Pancreas (tissue), 10 donors: ENCODE measurements around the gene SETD4. TPM values are rescaled to one million over a fixed set of nuclear protein-coding genes. Genes with fewer than 3 reads are reported as not detected.

Experiments
- ATAC-seq, 4 donors: fragments of 200-7000 bp; cut with Tn5 transposase; one replicate each; pipeline versions ENCODE4 v1.8.0 to v1.9.1; 2020; ENCODE audit warnings: mild to moderate bottlenecking in 4 of 4, moderate library complexity in 4 of 4
- DNase-seq, 6 donors: peaks; one replicate each; pipeline ENCODE4 v3.0.0-alpha.2; 2020
- FAIRE-seq: peaks from 2 replicates; lab custom pipeline; 2012; peaks lifted over from hg19 to GRCh38; lab: Jason Lieb, UNC
- H3K27ac ChIP-seq, 4 donors: fragments of 200-600 bp; sonication (generic); 1 replicate in 3 of 4; 2 replicates in 1 of 4; pipeline versions ENCODE4 v1.5.0 to v1.8.0; 2020
- H3K27me3 ChIP-seq, 4 donors: fragments of 200-600 bp; one replicate each; pipeline ENCODE4 v1.8.0; 2021
- H3K36me3 ChIP-seq, 3 donors: fragments of 200-600 bp; sonication (generic) in 1 of 3; one replicate each; pipeline versions ENCODE4 v1.5.0 to v1.8.0; 2020 to 2021
- H3K4me1 ChIP-seq, 3 donors: fragments of 200-600 bp; one replicate each; pipeline ENCODE4 v1.8.0; 2021
- H3K4me3 ChIP-seq, 4 donors: fragments of 200-600 bp; sonication (generic) in 2 of 4; one replicate each; pipeline versions ENCODE4 v1.5.0 to v1.8.0; 2020 to 2021
- H3K9me3 ChIP-seq, 4 donors: fragments of 200-600 bp; one replicate each; pipeline ENCODE4 v1.8.0; 2021
- WGBS, 2 donors: extraction: QIAGEN DNeasy Blood & Tissue Kit; methylation state at CpG; one replicate each; pipeline ENCODE4 v1.1.7; 2013; 5-methylcytosine and 5-hydroxymethylcytosine counted together
- intact Hi-C, 3 donors: fragments of 100-400 bp; cut with DNase I; formaldehyde crosslinking; loops; one replicate each; pipeline versions ENCODE4 v1.11.1 to v1.14.2; 2022
- polyA plus RNA-seq, 2 donors: library from polyadenylated mRNA; stranded (reverse); fragments of 200-250 nt; gene quantifications; one replicate each; pipeline ENCODE4 v1.2.3, GENCODE V29; 2013
- total RNA-seq, 6 donors: library from RNA; stranded (reverse); fragmentation: NEBNext Ultra II Directional in 4 of 6; extraction: Animal tissue kit (Norgen Biotek cat#: 25700) in 4 of 6; gene quantifications; one replicate each; pipeline versions ENCODE4 v1.2.1 to v1.2.4, GENCODE V29; 2021 to 2023
- TF ChIP-seq, protein P1 (sequence below), 4 donors: fragments of 200-600 bp; sonication (generic) in 3 of 4; IDR thresholded peaks; one replicate each; pipeline versions ENCODE4 v1.5.0 to v1.8.0; 2021; ENCODE audit warnings: antibody characterized with exemption in 4 of 4
- donor health status: healthy with polysubstance abuse.
- donor health status: DM: no; HTN: no; CAD: no; lungs with moderate emphysema.
- donor health status: DM: no; HTN: no; CAD: no.
- donor health status: control.
- donor health status: control.
- donor health status: Bipolar disorder and iron deficiency.
- donor health status: DM: yes; HTN: yes; CAD: no.
- donor health status: DM: no; HTN: no; CAD: no.
- donor health status: DM: no; HTN: no; CAD: no.
- donor health status: DM: yes; HTN: yes; CAD: no.

SETD4 gene
- total and polyA plus RNA-seq, 8 donors, result 5.7 to 16.8 (median 8.7) TPM

GRCh38 chr21:36022427-36023091 is 37.8 kb downstream of the SETD4 start:
- Histone ChIP-seq H3K36me3 (no peaks in the 10 kb centered on the region), H3K9me3 (no peaks in the 10 kb centered on the region), H3K4me1 (no peaks in the 10 kb centered on the region), H3K27ac (no peak overlapping the region), H3K4me3 (no peak overlapping the region), H3K27me3 (no peaks in the 10 kb centered on the region)
- FAIRE-seq (no peak), ATAC-seq (no peak), DNase-seq (no peak)
- intact Hi-C loops, result no loop called here
- TF ChIP-seq, protein P1, sequence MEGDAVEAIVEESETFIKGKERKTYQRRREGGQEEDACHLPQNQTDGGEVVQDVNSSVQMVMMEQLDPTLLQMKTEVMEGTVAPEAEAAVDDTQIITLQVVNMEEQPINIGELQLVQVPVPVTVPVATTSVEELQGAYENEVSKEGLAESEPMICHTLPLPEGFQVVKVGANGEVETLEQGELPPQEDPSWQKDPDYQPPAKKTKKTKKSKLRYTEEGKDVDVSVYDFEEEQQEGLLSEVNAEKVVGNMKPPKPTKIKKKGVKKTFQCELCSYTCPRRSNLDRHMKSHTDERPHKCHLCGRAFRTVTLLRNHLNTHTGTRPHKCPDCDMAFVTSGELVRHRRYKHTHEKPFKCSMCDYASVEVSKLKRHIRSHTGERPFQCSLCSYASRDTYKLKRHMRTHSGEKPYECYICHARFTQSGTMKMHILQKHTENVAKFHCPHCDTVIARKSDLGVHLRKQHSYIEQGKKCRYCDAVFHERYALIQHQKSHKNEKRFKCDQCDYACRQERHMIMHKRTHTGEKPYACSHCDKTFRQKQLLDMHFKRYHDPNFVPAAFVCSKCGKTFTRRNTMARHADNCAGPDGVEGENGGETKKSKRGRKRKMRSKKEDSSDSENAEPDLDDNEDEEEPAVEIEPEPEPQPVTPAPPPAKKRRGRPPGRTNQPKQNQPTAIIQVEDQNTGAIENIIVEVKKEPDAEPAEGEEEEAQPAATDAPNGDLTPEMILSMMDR (IDR thresholded peaks at IDR 0.05), result no peak
- WGBS, 2 donors, result 74 to 77% methylated on average over 6 of the region's 6 CpGs

DNA sequence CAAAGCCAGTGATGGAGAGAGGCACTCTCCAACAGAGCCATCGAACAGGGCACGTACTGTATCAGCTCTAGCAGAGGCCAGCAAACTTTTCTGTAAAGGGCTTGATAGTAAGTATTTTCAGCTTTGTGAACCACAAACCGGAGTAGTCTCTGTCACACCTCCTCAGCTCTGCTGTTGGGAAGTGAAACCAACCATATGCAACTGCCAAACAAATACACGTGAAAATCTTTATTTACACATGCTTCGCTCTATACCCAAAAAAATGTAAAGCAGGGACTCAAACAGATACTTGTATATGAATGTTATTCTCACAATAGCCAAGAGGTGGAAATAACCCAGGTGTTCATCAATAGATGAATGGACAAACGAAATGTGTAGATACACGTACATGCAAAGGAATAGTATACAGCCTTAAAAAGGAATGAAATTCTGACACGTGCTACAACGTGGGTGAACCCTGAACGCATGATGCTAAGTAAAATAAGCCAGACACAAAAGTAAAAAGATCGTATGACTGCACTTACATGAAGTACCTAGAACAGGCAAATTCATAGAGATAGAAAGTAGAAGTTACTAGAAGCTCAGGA is 39.0 kb downstream of the SETD4 start:
- Histone ChIP-seq H3K4me3 (no peak overlapping the region), H3K4me1 (no peaks in the 10 kb centered on the region), H3K9me3 (no peaks in the 10 kb centered on the region), H3K27me3 (no peaks in the 10 kb centered on the region), H3K27ac (no peak overlapping the region), H3K36me3 (no peaks in the 10 kb centered on the region)
- WGBS, 2 donors, result 92% methylated on average over 11 of the region's 11 CpGs
- TF ChIP-seq, protein P1 (IDR thresholded peaks at IDR 0.05), result no peak
- intact Hi-C loops, result no loop called here
- ATAC-seq, result no peak
- no peak for DNase-seq
- FAIRE-seq, result no peak

DNA sequence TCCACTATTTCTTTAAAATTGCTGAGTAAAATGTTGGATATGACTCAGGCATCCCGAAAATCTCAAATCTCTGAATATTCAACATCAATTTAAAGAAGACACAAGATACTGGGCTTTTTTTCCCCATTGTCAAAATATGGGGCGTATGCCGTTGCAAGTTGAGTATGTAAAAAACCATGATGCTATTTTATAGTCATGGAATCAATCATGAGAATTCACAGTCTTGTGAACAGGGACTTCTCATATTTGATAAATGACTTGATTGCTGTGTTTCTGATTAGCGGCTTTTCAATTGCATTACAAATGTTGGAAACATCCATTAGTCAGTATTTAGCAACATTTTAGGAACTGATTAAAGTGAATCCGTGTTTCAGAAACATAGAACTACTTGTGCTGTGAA is 45.3 kb downstream of the SETD4 start:
- H3K4me3 ChIP-seq, result no peak overlapping the region
- H3K36me3 ChIP-seq, result no peaks in the 10 kb centered on the region
- intact Hi-C loops, result no loop called here
- WGBS, 2 donors, result 69 to 72% methylated on average over 5 of the region's 5 CpGs
- FAIRE-seq (no peak), DNase-seq (no peak), ATAC-seq (no peak)
- no peaks in the 10 kb centered on the region for H3K4me1 ChIP-seq
- TF ChIP-seq, protein P1 (IDR thresholded peaks at IDR 0.05), result no peak
- H3K27me3 ChIP-seq, result no peaks in the 10 kb centered on the region
- no peak overlapping the region for H3K27ac ChIP-seq
- no peaks in the 10 kb centered on the region for H3K9me3 ChIP-seq

DNA sequence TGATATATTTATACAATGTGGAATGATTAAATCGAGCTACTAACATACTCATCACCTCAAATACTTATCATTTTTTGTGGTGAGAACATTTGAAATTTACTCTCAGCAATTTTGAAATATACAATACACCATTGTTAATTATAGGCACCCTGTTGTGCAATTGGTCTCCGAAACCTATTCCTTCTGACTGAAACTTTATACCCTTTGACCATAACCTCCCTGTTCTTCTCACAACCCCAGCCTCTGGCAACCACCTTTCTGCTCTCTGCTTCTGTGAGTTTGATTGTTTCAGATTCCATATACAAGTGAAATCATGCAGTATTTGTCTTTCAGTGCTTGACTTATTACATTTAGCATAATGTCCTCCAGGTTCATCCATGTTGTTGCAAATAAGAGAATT is 49.5 kb downstream of the SETD4 start:
- no peaks in the 10 kb centered on the region for H3K9me3 ChIP-seq
- no peaks in the 10 kb centered on the region for H3K27me3 ChIP-seq
- intact Hi-C loops, result no loop called here
- no peaks in the 10 kb centered on the region for H3K36me3 ChIP-seq
- H3K4me1 ChIP-seq, result peaks cover 0 to 9% (median 8%) of the 10 kb centered on the region in 3 donors
- H3K4me3 ChIP-seq, result no peak overlapping the region
- ATAC-seq (no peak), FAIRE-seq (no peak), DNase-seq (no peak)
- no peak overlapping the region for H3K27ac ChIP-seq
- TF ChIP-seq, protein P1 (IDR thresholded peaks at IDR 0.05), result no peak
- 70 to 71% methylated on average over 2 of the region's 2 CpGs for WGBS, 2 donors

- WGBS, 2 donors, result 62 to 70% methylated on average over 2 of the region's 2 CpGs
- no peaks in the 10 kb centered on the region for H3K36me3 ChIP-seq
- no peak for DNase-seq
- H3K4me1 ChIP-seq, result peaks cover 0 to 9% (median 8%) of the 10 kb centered on the region in 3 donors
- no peak for ATAC-seq
- no peak for FAIRE-seq
- TF ChIP-seq, protein P1 (IDR thresholded peaks at IDR 0.05), result no peak
- H3K27me3 ChIP-seq, result no peaks in the 10 kb centered on the region
- no peak overlapping the region for H3K27ac ChIP-seq
- H3K9me3 ChIP-seq, result no peaks in the 10 kb centered on the region
- intact Hi-C loops, result no loop called here
- no peak overlapping the region for H3K4me3 ChIP-seq
Measured at GRCh38 chr21:36008505-36008904, 51.8 kb downstream of the SETD4 start.
